ENCODE measurements around the gene GDPD5. TPM values are rescaled to one million over a fixed set of nuclear protein-coding genes. Genes with fewer than 3 reads are reported as not detected.

The GDPD5 gene
- total RNA-seq, 1 experiment from 2014 or later = 12.2 TPM

GRCh38 chr11:75565221-75565814 lies 39.6 kb upstream of the GDPD5 start:
- Mint-ChIP-seq H3K4me1 (peaks cover 43% of the 10 kb centered on the region), H3K4me3 (peak overlapping the region; percentile 96), H3K27me3 (ENCODE audit: low read depth) (no peaks in the 10 kb centered on the region), H3K36me3 (peaks cover 41% of the 10 kb centered on the region), H3K9me3 (no peaks in the 10 kb centered on the region), H3K27ac (peak overlapping the region; percentile 91)
- POLR2A ChIA-PET = interaction anchor here (3.2 to 3.4 kb wide), 3 partner anchors 9 to 19 kb away, joined by 18 to 30 read pairs (median 26); no protein-coding TSS in a partner anchor
- ATAC-seq (no peak), DNase-seq (ENCODE audit: low spot score) (peak; percentile 48)
- CTCF ChIA-PET = interaction anchor here (1.1 to 6.1 kb wide), 10 partner anchors 10 to 114 kb away, joined by 3 to 69 read pairs (median 16); no protein-coding TSS in a partner anchor
- no peak for TF ChIP-seq ZSCAN18 (CRISPR knock-in tag; IDR thresholded peaks at IDR 0.05)
- peak; percentile 76; the same call in 1 of the 2 replicates for TF ChIP-seq ZNF263 (CRISPR knock-in tag; IDR thresholded peaks at IDR 0.05; ENCODE audit: low read depth)

- no peaks in the 10 kb centered on the region for H3K27me3 Mint-ChIP-seq (ENCODE audit: low read depth)
- ChIA-PET POLR2A (interaction anchor here (0.7 to 3.4 kb wide), 4 partner anchors 9 to 20 kb away, joined by 3 to 30 read pairs (median 22); no protein-coding TSS in a partner anchor), CTCF (interaction anchor here (0.6 to 6.1 kb wide), 24 partner anchors 10 to 250 kb away, joined by 3 to 69 read pairs (median 4); no protein-coding TSS in a partner anchor)
- peak overlapping the region; percentile 99 for H3K27ac Mint-ChIP-seq
- DNase-seq (ENCODE audit: low spot score) = peak; percentile 84
- peak; percentile 40 for ATAC-seq
- TF ChIP-seq JUN (CRISPR knock-in tag; IDR thresholded peaks at IDR 0.05) (no peak), SMAD3 (CRISPR knock-in tag; IDR thresholded peaks at IDR 0.05; ENCODE audit: borderline replicate concordance) (no peak), ZNF138 (CRISPR knock-in tag; conservative IDR thresholded peaks at IDR 0.05) (no peak), ETV6 (CRISPR knock-in tag; IDR thresholded peaks at IDR 0.05) (0 out of 2 replicates have a peak, but pooled peaks have one; percentile 35), ELF4 (CRISPR knock-in tag; IDR thresholded peaks at IDR 0.05; ENCODE audit: low read depth) (no peak), GRHL2 (CRISPR knock-in tag; IDR thresholded peaks at IDR 0.05; ENCODE audit: insufficient replicate concordance, severe bottlenecking) (no peak), CDX4 (CRISPR knock-in tag; IDR thresholded peaks at IDR 0.05; ENCODE audit: borderline replicate concordance) (no peak), ATF6 (CRISPR knock-in tag; IDR thresholded peaks at IDR 0.05) (no peak), IRF2 (CRISPR knock-in tag; IDR thresholded peaks at IDR 0.05; ENCODE audit: borderline replicate concordance, low read depth) (no peak), HMGXB4 (CRISPR knock-in tag; IDR thresholded peaks at IDR 0.05) (0 out of 2 replicates have a peak, but pooled peaks have one; percentile 29), MAX (CRISPR knock-in tag; IDR thresholded peaks at IDR 0.05) (peak; percentile 66; the same call in 1 of the 2 replicates), FOXK1 (CRISPR knock-in tag; IDR thresholded peaks at IDR 0.05) (no peak), USF1 (CRISPR knock-in tag; IDR thresholded peaks at IDR 0.05) (no peak), ZNF219 (CRISPR knock-in tag; IDR thresholded peaks at IDR 0.05; ENCODE audit: borderline replicate concordance) (no peak), ATF1 (CRISPR knock-in tag; IDR thresholded peaks at IDR 0.05) (no peak), SMAD4 (CRISPR knock-in tag; IDR thresholded peaks at IDR 0.05) (no peak)
- H3K9me3 Mint-ChIP-seq = no peaks in the 10 kb centered on the region
- peaks cover 55% of the 10 kb centered on the region for H3K4me1 Mint-ChIP-seq
- peak overlapping the region; percentile 96 for H3K4me3 Mint-ChIP-seq
- peaks cover 32% of the 10 kb centered on the region for H3K36me3 Mint-ChIP-seq
These were observed 38.3 kb upstream of the GDPD5 start for GRCh38 chr11:75563978-75564552.
